8988T (cell line): ENCODE measurements around the gene PCTP.

Source experiments
- DNase-seq: peaks from one replicate; pipeline ENCODE4 v3.0.0; 2011

The PCTP gene

DNA sequence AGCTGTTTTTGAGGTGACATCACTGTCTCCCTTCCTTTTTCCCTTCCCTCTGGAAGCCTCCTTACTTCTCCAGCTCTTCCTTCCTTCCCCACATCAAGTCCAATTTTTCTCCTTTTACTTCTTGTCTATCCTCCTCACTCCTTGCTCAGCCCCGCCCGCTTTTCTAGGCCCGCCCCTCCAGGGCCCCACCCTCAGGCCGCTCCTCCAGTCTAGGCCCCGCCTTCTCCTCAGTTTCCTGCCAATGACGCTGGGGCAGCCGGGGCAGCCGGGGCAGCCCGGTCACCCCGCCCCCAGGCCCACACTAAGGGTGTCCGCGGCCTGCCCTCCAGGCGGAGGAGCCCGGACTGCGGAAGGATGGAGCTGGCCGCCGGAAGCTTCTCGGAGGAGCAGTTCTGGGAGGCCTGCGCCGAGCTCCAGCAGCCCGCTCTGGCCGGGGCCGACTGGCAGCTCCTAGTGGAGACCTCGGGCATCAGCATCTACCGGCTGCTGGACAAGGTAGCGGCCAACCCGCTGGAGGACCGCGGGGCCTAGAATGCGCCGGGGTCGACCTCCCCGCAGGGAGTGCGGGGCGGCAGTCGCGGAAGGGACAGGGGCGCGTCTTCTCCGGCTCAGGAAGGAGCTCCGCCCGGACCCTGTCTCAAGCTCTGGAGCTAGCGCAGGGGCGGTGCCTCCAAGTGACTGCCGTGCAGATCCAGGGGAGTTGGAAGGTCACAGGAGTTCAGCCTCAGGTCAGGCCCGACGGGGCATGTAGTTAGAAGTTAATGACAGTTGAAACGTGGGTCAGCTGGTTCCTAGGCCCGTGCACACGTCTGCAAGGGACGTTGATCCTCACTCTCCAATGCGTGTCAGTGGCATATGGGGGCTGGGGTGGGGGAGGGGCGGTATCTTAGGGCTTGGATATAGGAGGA is at the start of gene PCTP:
Gene PCTP, plus strand, starts transcription at position 302 of the 908 bp plus-strand sequence. Its CDS starts 53 bp downstream, at position 355.
- DNase-seq, result peak; percentile 49

GRCh38 chr17:55702150-55702549 is 48.7 kb upstream of the PCTP start:
- no peak for DNase-seq

DNA sequence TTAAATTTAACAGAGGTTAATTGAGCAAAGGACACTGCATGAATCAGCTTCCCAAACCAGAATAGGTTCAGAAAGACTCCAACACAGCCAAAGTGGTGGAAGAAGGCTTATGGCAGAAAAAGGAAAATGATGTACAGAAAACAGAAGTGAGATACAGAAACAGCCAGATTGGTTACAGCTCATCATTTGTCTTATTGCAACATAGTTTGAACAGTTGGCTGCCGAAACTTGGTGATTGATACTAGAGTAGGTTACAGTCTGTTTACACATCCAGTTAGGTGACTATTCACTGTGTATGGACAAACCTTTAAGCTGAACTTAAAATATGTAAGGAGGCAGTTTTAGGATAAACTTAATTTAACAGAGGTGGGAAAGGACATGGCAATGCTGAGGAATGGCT is 46.5 kb upstream of the PCTP start:
- no peak for DNase-seq

DNA sequence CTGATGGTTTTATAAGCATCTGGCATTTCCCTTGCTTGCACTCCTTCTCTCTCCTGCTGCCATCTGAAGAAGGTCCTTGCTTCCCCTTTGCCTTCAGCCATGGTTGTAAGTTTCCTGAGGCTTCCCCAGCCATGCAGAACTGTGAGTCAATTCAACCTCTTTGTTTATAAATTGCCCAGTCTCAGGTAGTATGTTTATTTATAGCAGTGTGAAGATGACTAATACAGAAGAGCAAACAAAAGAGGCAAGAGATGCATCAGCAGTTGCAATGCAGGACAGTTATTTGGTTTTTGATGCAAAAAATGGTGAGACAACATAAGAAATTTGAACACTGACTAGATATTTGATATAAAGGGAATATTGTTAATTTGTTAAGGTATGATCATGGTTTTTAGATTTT is 45.0 kb upstream of the PCTP start:
- DNase-seq, result no peak

- DNase-seq, result no peak
These were observed 43.8 kb upstream of the PCTP start for GRCh38 chr17:55706808-55707773.

DNA sequence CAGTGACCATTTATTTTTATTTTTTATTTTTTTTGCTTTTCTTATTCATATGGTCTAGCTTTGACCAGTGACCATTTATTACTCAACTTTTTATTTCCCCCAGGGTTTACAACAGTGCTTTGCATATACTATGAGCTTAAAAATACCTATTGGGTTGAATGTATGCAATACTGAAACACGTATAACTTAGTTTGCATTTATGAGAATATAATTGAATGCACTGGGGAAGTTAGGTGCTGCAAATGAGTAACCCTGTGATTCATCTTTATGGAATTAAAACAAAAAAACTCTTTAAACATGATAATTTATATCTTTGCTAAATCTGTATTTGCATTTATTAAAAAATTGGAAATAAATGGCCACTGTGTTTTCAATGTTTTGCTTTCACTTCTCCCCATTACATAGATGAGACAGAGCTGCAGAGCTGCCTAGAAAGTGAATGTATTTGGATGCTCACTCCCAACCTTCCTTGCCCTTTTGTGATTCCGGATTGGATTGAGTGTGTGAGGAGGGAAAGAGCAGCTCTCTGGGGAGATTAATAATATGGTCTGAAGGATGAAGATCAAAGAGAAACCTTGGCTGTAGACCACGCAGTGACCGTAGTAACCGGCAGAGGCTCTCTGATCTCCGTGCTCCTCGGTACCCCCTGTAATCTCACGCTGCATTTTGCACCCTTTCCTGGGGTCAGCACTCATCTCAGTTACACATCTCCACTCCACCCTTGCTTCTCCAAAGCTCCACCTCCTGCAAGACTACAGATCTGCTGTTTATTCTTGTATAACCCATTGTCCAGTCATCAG is 42.5 kb upstream of the PCTP start:
- DNase-seq, result no peak

DNA sequence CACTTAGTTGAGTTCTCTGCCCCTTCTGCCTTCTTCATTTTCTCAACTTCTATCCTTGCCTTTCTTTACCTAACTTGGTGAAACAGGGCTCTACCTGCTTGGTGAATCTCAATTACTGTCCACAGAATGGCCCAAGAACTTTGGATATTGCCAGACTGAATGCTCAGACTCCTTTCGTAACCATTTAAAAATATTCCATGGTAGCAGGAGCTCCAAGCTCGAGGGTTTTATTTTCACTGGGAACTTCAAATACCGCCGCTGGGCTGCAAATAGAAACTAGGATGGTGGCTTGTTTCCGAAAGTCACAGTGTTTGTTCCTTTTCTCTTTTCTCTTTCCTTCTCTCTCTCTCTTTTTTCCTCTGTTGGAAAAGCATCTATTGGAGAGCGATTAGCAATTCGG is 41.4 kb upstream of the PCTP start:
- no peak for DNase-seq

DNA sequence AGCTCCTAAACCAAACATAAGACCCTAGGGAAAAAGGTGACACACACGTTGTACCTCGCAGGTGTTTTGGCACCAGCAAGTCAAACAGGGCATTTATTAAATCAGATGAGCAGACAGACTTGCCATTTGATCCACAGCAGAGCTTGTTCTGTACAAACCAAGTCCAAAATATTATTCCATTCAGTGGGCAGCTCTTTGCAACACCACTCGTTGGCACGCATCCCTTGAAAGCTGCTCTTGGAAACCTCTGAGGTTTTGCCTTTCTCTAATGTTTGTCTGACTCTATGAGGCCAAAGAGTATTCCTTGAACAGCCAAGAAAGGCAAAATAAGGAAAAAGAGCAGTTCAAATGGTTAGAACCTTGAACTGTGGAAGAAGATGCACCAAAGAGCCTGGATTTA is 40.9 kb upstream of the PCTP start:
- no peak for DNase-seq

DNA sequence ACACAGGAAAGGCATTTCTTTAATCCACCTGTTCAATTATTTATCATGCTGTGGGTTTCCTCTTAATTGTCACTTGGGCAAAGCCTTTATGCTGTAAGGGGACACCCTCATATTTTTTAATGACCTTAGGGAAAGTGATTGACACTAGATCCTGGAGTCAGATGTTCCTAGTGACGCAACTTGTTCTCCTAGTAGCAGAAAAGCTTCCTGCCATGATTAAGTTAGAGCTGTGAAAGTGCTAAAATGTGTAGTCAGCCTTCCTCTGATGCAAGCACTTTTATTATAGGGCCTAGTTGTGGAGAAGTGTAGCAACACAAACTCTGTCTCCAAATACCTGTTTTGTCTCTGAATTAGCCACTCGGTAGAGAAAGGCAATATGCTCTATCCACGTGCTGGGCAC is 40.4 kb upstream of the PCTP start:
- DNase-seq, result no peak

DNA sequence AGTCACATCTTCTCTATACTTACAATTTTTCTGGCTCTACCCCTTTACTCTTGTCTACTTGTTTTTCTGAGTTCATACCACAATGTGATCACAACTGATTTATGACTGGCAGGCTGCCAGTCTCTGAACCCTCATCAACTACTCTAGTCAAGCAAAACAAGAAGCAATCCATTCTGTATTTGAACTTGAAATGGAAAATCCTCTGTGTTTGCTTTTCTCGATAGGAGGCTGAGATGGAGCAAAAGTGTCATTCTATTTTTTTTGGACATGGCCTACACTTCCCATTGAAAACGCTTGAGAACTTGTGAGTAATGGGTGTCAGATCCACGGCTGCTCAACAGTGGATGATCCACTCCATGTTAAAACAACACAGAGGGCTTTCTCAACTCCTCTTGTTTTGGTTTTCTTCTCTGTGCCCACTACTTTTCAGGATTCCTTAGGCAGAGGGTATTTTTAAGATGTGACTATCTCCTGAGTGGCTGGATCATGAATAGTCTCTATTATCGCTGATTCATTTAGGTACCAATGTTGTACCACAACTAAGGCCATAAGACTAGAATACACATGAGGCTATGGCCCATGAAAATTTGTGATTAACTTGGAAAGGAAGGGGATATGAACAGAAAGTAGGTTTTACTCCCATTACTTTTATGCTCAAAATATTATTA is 39.9 kb upstream of the PCTP start:
- no peak for DNase-seq

- no peak for DNase-seq
These were observed 33.4 kb upstream of the PCTP start for GRCh38 chr17:55717432-55717831.

- DNase-seq, result no peak
These were observed 32.7 kb upstream of the PCTP start for GRCh38 chr17:55717898-55718735.

DNA sequence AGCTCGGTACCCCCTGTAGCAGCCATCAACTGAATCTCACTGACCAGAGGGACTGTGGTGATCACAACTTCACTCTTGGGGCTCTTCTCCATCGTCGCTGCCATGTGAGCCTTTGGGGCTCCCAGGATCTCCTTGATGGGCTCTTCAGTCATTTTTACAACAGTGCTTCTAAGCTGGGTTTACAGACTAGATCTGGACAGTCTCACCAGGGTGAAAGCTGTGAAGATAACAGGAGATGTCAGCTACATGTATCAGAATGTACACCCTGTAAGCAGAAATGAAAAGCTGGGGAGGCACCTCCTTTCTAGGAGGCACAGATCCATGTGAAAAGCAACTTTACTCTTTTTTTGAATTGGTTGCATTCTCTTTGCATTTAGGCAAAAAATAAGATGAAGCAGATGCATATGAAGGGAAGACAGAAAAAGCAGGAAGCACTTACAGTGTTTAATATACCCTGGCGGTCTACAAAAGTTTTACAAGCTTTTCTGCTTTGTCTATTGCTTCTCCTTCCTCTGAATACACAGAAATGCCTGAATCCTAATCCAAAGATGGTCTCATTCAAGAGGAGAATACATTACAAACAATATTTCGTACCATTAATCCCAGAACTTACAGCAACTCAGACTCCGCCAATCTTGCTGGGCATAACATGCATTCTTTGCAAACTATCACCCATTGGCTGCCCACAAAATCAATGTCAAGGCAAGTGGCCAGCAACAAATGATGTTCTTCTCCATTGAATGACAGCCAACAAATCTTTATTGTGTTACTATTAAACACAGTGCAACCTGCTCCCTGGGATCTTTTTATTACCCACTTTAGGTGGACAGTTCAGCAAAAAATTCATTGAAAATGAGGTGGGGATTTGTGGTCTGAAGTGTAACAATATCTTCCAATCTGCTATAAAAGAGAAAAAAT is 29.7 kb upstream of the PCTP start:
- no peak for DNase-seq

GRCh38 chr17:55722016-55722736 is 28.7 kb upstream of the PCTP start:
- no peak for DNase-seq

GRCh38 chr17:55722742-55723487 is 27.9 kb upstream of the PCTP start, which contains the start of gene TMEM100:
TMEM100 (minus strand) TSS chr17:55722864; CDS start chr17:55721070, 1,794 bp downstream.
- DNase-seq, result no peak

GRCh38 chr17:55723488-55723848 is 27.4 kb upstream of the PCTP start:
- DNase-seq, result no peak

- no peak for DNase-seq
These were observed 24.4 kb upstream of the PCTP start for GRCh38 chr17:55726440-55726839.

DNA sequence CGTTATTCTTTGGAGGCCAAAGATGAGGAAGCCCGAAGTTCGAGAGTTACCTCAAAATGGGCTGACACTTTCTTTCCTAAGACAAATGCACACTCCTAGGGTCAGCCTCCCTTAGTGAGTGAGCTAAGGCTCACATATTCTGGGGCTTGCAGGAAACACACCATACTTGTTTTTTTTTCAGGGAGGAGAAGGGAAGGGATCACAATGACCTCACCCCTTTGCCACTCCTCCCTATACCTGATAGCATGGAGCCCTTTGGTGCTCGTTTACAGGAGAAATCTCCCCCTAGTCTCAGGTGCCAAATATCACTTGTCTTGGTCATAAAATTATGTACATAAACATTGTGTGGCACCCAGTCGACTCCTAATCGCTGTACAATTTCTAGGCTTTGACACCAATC is 23.6 kb upstream of the PCTP start:
- DNase-seq, result no peak

GRCh38 chr17:55727920-55728319 is 22.9 kb upstream of the PCTP start:
- no peak for DNase-seq
